NCI-H1417 (cell line): ENCODE measurements around the gene PHF19.
A peak's percentile ranks its signal among the peaks of the same experiment; 100 is the strongest.

Experiments used
- DNase-seq, 3 experiments: peaks; one replicate each; lab custom pipeline; 2025; lab: John Stamatoyannopoulos, UW

Gene PHF19

GRCh38 chr9:120913647-120914264 is 36.8 kb upstream of the PHF19 start:
- DNase-seq, result no peak

DNA sequence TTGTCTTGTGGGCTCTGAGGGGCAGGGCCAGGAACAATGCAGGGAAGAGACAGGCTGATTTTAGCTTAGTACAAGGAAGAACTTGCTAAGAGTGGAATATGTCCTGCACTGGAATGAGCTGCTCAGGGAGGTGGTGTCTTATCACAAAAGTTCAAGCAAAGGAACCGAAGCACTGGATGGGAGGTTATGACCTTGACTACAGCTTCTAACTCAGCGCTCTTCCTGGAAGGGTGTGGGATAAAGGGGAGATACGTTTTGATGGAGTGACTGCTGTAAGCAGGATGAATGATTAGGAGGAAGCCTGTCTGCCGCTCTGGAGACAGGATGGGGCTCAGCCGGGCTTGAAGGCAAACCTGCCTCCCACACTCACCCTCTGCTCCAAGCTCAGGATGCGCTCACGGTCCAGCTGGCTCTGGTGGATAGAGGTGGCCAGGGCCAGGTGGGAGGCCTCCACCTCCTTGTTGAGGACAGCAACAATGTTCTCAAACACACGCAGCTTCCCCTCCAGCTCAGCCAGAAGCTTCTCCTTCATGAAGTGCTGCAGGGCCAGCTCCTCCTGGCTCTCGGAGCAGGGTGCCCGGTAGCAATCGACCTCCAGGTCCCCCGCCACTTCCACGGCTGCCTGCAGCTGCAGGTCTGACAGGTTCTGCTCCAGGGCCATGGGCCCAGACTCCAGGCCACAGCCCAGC is 36.1 kb upstream of the PHF19 start:
- DNase-seq, result no peak

DNA sequence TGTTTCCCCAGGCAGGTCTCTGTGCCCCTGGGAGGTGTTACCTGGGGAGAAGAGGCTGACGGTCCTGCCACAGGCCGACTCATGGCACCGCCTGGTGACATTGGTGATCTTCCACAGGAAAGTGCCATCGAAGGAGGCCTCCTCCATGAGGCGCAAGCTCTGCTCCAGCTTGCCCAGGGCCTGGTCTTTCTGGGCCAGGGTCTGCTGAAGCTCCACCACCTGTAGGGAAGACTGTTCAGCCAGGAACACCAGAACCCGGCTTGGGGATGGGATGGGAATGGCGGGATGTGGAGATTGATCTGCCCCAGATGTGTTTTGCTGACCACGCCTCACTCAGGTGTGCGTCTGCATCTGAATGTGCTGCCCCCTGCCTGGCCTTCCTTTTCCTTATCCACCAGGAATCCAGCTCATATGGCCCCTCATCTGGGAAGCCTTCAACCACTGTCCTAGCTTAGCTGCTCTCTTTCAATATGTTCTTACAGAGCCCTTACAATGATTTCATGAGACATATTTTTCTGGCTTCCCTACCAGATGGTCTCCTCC is 34.4 kb upstream of the PHF19 start:
- no peak for DNase-seq

DNA sequence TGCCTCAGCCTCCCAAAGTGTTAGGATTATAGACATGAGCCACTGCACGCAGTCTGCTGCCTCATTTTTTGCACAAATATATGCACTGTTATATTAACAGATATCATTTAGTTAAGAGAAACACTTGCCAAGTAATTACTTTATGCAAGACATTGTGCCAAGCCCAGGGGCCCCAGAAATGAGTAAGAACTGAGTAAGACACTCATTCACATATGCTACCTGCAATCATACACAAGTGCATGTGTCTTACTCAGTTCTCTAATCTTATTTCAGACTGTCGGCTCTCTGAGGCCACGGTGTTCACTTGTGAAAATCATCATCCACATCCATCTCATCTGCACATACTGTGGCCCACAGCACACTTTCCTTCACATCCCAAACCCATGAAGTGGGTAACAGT is 33.7 kb upstream of the PHF19 start:
- DNase-seq, result no peak

- no peak for DNase-seq
Observed at GRCh38 chr9:120909904-120910303, 32.9 kb upstream of the PHF19 start.

- peak in 1 of 3 experiments; percentile 43 for DNase-seq
Observed at GRCh38 chr9:120905315-120906164, 28.6 kb upstream of the PHF19 start.

DNA sequence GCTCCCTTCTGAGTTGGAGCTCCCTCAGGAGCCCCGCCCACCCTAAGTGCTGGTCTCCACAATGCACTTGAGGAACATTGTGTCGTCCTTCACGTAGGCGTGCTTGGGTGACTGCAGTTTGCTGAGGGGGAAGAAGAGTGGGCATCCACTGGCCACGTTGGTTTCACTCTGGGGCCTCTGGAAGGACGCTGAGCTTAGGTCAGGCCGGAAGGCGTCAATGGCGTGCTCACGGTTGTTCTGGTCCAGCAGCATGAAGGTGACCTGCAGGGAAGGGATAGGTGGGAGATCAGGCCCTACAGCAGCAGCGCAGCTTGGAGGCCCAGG is 28.0 kb upstream of the PHF19 start:
- DNase-seq, result no peak

DNA sequence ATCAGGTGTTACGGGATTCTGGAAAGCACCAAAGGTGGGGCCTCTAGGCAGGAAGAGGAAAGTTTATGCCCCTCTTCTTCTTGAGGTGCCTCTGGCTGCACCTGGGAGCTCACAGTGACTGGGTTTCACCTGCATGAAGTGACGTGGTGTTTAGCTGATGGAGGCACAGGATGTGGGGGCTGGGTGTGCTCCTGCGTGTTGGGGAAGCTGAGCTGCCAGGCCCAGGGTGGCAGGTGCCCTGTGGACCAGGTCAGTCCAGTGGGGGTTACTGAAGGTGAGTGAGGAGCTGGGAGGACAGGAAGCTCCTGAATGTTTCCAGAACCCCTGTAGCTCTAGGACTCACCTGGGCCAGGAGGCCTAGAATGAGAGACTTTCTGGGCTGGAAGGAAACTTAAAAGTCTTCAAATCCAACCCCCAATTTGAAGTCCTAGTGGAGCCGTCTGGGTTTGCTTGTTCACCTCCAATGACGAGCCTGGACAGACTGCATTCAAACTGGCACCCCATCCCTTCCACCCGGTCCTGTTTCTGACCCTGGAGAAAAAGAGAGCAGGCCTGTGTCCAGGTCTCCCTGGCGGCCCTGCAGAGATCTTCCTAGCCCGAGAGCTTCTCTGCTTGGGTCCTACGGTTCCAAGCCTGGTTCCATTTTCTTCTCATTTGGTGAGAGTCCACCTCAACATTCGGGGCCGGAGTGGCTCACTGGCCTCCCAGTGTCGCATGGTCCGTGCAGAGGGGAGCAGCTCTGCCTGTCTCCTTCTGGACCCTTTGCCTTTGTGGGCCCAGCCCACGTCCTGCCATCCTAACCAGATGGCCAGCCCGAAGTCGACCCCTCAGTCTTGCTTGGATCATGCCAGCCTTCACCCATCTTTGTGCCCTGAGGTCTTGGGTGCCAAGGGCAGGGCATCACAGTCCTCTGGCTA is 27.3 kb upstream of the PHF19 start:
- no peak for DNase-seq

DNA sequence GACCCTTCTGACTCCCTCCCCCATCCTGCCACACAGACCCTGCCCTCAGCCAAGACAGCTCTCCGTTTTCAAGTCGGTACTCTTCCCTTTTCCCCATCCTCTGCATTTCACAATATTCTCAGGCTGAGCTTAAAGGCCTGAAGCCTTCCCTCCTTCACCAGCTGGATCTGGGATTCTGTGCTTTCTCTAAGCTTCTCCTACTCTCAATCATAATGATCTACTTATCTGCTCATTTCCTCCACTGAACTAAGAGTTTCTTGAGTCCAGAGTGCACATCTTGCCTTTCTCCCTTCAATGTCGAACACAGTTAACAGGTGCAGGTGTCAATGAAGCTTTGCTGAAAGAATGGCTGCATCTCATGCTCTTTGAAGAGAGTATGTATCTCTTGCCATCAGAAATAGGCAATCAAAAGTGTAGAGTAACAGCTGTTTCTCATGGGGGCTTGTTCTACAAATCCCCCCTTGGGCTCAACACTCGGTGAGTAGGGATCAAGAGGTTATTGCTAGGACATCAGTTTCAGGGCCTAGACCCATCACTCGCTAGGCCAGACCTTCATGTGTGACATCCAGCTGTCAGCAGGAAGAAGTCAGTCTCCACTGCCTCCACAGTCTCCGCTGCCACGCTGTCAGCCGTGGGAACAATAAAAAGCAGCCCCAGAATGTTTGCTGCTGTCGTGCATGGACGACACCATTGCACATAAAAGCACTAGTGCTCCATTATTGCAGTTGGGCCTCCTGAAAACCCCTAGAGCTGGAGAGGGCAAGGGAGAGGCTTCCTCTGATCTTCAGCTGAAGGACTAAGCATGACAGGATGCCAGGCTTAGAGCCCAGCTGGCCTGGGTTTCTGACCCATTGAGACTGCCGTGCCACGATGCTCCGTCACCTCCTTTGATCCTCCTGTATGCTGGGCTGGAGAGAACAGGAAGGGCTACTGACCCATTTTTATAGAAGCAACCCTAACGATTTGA is 25.9 kb upstream of the PHF19 start:
- peak in 1 of 3 experiments; percentile 33 for DNase-seq

GRCh38 chr9:120901755-120902568 is 25.0 kb upstream of the PHF19 start:
- peak; percentile 29 to 67 (median 36) for DNase-seq

- DNase-seq, result no peak
Observed at GRCh38 chr9:120900824-120901223, 23.8 kb upstream of the PHF19 start.

- no peak for DNase-seq
Observed at GRCh38 chr9:120899490-120900068, 22.6 kb upstream of the PHF19 start.

- no peak for DNase-seq
Observed at GRCh38 chr9:120898396-120898795, 21.4 kb upstream of the PHF19 start.

DNA sequence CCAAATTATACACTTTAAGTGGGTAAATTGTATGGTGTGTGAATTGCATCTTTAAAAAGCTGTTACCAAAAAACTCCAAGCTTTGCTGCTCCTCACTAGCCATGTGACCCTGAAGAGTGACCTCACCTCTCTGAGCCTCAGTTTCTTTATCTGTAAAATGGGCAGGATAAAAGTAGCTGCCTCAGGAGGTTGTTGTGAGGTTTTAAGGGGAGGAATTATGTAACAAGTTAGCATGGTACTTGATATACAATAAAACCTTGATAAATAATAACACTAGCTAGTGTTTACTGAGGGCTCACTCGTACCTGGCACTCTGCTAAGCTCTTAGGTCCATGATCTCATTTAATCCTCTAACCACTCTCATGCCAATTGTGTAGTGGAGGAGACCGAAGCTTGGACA is 19.0 kb upstream of the PHF19 start:
- no peak for DNase-seq

DNA sequence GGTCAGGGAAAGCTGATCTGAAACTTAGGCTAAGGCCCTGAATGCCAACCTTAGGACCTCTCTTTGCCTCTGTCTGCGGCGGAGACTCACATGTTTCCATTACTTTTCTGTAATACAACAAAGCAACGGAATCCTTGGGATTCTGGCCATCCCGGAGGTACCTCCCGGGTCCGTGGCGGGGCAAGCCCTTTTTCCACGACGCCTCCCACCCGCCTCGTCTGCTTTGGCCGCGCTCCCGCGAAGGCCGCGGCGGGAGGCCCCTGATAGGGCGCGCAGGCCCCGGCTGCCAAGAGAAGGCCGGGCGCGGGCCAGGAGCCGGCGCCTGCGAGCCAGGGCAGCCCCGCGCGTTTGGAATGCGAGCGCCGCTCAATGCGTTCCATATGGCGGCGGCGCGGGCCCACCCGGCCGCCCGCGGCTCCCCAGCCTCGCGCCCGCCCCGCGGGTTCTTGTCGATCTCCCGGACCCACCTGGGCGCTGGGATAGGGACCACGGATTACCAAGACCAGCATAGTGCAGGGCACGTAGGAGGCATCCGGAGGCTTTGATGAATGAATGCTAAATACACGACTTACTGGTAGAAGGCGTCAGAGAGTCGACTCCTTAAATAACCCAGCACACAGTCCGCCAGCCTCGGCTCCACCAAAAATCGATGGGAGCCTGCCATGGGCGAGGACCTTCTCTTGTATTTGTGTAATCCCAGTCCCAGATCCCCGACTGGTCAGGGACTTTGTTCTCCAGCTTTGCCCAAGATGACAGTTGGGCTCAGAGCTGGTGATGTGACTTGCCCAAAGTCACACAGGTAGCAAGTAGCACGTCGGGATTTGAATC is 17.5 kb upstream of the PHF19 start:
- no peak for DNase-seq

GRCh38 chr9:120893611-120894307 is 16.8 kb upstream of the PHF19 start:
- peak in 1 of 3 experiments; percentile 1 for DNase-seq

- DNase-seq, result peak in 2 of 3 experiments; percentile 41 to 58
Observed at GRCh38 chr9:120892748-120893610, 16.0 kb upstream of the PHF19 start.
